Measurements from ENCODE around the gene OSTM1.

OSTM1 gene, protein sequence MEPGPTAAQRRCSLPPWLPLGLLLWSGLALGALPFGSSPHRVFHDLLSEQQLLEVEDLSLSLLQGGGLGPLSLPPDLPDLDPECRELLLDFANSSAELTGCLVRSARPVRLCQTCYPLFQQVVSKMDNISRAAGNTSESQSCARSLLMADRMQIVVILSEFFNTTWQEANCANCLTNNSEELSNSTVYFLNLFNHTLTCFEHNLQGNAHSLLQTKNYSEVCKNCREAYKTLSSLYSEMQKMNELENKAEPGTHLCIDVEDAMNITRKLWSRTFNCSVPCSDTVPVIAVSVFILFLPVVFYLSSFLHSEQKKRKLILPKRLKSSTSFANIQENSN

DNA sequence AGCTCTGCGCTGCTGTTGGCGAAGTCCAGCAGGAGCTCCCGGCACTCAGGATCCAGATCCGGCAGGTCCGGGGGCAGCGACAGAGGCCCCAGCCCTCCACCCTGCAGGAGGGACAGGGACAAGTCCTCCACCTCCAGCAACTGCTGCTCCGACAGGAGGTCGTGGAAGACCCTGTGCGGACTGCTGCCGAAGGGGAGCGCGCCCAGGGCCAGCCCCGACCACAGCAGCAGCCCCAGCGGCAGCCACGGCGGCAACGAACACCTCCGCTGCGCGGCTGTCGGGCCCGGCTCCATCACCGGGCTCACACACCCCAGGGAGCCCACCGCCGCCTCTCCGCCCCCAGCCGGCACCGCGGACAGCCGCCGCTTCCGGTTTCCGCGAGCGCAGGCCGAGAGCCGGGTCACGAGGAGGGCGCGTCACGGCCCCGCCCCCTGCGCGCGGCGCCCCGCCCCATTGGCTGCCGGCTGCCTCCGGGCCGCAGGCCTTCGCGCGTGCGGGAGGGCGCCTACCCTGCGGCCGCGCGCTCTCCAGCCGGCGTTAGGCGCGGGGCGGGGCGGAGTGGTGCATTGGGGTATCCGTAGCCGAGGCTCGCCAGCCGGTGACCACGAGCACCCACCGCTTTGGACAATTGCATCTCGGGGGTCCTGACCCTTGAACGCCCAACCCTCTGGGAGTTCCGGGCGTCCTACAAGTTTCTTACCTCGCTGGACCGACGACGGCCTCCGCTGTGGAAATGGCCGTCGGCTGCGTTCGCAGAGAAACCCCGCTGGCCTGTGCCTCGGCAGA, at the start of gene OSTM1:
TSS of gene OSTM1 (minus strand) at position 383 of the 786 bp plus-strand sequence. CDS start at position 293, 90 bp downstream.
- DNase-seq (ENCODE audit: low spot score) = peak; percentile 93

DNA sequence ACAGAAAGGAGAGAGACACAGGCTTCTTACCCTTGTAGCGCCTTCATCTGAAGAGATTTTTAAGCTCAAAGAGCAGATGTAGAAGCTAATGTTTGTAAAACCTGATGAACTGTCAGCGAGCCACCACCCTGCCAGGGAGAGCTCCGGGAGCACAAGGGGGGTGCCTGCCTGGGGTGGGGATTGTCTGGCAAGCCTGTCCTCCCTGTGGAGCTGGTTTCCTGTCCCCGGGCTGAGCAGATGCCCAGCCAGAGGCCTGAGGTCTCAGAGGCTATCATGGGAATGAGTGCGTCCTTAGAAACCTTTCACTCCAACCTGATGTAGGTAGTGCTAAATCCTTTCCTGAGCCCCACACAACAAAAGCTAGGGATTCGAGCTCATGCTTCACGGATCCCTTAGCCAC, 49.4 kb upstream of the OSTM1 start:
- DNase-seq (ENCODE audit: low spot score) = no peak

DNA sequence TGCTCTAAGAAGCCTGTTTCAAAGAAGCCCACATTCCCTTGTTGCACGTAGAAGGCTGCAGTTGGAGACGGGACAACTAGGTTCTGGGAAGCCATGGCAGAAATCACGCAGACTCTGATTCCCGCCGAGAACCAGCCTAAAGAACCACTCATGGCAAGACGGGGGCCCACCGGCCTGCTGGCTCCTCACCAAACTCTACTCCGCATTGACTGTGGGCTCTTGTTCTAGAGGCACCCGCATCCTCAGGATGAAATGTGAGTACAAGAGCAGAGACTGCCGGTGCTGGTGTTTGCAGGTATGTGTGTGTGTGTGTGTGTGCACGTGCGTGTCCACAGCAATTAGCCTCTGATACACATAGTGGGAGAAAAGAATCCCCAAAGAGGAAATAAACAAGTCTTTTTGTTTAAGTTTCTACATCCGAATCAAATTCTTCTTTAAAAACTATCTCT, 49.0 kb upstream of the OSTM1 start:
- DNase-seq (ENCODE audit: low spot score) = no peak

DNA sequence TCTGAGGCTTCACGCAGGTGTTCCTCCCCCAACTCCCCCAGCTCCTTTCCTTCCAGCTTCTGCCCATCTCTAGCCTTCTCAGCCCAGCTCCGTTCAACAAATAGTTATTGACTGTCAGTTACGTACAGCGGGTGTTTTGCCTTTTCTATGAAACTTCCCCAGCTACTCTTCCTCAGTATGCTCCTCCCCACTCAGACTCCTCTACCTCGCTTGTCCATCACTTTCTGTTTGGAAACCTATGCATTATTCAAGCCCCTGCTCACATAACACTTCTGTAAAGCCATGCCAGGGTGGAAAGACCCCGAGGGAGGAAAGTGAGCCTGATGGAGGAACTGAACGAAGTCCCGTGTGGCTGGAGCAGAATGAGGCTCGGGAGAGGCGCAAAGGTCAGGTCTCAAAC, 47.1 kb upstream of the OSTM1 start:
- DNase-seq (ENCODE audit: low spot score) = no peak

DNA sequence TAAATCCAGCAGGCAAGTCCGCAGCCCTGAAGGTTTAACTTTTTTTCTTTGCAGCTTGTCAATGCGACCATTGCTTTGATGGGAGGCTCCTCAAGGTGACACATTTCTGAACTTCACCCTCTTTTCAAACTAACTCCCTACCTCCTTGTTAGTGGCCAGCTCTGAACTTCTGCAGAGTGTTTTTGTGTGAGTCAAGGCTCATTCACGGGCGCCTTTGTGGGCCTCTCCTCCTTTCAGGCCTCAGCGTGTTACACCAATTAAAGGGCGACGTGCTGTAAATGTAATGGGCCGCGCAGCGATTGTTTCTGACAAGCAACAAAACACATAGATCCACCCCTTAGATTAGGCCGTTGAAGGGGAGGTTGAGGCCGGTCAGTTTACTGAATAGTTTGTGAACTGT, 45.8 kb upstream of the OSTM1 start:
- DNase-seq (ENCODE audit: low spot score) = no peak

DNA sequence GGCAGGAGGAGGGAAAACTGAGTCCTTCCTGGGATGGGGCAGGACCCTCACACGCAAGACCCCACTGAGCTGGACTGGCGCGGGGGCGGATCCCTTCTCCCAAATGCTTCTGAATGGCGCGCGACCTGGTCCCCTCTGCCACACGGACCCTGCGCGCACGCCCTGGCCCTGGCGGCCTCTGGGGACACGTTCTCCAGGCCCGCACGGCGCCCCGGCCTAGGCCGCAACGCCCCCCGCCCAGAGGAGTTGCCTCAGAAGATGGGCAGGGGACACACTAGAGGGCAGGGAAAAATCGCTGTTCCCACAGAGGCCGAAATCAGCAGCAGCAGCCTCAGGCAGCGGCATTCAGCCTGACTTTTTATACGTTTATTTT, 45.2 kb upstream of the OSTM1 start:
- no peak for DNase-seq (ENCODE audit: low spot score)

DNA sequence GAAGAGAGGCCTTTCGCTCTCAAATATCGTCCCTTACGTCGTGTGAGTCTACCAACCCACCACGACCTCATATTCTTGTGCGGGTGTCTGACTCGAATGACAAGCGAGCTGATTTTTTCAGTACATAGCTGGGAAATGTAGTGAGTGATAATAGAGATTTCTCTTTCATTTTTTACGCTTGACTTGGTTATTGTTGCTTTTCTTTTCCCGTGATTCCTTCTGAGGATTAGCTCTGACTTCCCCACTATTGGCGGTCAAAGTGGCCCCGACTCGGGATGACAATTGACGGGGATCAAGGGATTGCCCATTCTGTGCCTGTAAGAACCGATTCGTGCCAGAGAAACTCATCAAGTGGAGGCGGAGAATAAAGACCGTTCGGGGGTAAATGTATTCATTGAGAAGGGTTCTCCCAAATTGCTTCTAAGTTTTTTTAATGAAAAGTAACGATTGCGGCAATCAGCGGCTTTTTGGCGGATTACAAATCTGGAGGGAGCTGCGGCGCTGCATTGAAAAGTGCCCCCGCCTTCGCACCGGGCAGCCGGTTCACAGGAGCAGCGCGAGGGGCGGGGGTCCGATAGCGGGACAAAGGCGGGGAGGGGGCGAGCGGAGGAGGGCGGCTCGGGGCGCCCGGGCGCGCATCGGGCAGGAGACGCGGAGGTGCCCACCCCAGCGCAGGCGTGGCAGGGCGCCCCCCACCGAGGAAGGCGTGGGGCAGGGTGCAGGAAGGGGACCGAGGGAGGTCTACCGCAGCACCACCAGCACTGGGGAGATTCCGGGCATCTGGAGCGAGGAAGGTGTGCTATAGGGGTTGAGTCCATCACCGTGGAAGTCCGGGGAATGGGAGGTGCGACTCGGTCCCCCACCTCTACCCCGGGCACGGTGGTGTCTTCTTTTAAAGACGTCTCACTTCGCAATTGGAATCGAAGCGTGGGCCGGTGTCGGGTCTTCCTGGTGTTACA, 44.5 kb upstream of the OSTM1 start:
- DNase-seq (ENCODE audit: low spot score) = no peak

DNA sequence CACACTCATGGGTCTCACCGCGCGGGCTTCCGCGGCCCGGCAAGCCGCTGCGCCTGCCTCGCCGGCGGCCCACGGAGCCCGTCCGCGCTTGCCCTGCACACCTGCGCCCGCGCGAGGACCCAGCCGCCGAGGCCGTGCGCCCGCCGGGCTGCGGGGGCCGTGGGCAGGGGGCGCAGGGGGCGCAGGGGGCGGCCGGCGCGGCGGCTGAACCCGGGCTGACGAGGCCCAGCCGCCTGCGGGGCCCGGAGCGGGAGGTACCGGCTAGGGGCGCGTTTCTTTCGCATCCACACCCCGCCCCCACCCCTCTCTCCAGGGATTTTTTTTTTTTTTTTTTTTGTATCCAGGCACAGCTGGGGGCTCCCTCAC, 43.8 kb upstream of the OSTM1 start:
- no peak for DNase-seq (ENCODE audit: low spot score)

DNA sequence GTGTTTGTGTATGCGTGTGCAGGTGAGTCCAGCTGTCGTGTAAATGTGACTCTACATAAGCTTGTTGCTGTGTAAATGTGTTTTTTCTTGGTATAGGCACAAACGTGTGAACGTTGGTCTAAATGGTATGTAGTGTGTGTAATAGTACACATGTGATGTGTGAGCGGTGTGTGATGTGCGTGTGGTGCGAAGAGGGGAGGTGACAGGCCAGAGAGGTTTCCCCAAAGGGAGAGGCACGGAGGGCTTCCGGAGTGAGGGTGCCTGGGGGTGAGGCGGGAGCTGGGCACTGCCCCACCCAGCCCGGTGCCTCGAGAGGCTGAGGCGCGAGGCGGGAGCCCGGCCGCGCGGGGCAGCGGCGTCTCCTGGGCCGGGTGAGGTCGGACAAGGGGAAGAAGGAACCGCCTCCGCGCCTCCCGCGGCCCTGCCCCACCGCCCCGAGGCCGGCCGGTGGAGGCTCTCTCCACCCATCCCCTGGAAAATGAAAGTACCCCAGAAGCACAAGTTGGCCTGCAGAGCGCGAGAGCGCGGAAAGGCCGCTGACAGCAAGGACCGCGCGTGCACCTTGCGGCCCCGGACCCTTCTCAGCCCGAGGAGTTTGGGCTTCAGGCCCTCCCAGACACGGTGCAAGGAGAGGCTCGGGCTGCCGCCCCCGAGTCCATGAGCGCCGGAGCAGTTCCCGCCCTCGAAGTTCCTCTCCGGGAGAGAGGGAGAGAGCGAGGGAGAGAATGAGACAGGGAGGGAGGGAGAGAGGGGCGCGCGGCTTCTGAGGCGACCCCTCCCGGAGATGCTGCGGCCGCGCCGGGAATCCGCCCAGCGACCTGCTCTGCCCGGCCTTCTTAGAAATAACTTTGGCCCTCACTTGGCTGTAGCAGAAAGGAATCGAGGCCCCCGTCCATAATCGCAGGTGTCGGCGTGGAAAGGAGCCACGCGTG, 43.2 kb upstream of the OSTM1 start:
- DNase-seq (ENCODE audit: low spot score) = no peak

DNA sequence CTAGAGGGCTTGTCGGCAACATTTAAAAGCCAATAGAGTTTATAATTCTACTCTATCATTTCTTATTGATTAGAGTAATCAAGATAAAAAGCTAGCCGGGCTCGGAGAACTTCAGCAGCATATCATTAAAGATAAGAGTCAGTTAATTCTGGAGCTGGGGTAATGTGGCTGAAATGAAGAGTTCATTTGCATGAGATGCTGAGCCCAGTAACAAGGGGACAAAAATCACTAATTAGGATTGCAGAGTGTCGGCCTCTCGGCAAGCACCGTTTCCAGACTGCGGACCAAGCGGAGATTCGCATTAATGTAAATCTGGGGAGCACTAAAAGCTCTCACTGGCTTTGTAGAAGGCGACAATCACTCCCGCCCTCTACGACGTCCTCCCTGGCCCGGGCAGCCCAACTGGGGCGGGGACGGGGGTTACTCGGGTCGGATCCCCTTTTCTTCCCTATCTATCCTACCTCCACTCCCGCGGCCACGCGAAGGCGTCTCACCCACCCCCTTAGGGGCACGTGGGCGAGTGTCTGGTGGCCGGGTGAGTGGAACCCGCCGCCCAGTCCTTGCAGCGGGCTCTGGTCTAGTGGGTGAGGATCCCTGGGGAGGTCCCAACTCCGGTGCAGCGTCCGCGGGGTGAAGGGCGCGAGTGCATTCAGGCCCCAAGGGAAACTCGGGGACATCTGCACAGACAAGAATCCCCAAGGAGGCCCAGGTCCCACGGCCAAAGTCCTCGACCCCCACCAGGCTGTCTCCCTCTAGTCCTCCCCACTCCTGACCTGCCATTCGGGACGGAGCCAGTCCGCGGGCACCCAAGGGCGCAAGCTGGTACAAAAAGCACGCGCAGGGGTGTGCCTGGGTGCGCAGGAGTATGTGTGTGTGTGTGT, 42.2 kb upstream of the OSTM1 start:
- DNase-seq (ENCODE audit: low spot score) = no peak

DNA sequence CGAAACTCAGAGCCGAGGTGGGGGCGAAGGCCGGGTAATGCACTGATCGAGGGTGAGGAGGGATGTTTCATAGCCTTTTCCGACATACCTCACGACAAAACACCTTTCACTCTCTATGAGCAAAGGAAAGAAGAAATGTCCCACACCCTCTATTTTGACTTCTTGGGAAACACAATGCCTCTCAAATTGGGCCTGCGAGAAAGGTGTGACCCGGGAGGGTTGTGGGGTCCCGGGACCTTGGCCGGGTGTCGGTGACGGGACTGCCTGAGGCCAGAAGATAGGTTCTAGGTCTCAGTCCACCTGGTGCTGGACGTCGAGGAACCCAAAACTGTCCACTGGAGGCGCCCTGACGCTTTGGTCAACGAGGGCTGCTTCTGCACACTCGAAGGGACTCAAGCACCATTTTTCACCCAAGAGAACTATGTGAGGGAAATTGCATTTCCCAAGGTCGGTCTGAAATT, 41.1 kb upstream of the OSTM1 start:
- no peak for DNase-seq (ENCODE audit: low spot score)

DNA sequence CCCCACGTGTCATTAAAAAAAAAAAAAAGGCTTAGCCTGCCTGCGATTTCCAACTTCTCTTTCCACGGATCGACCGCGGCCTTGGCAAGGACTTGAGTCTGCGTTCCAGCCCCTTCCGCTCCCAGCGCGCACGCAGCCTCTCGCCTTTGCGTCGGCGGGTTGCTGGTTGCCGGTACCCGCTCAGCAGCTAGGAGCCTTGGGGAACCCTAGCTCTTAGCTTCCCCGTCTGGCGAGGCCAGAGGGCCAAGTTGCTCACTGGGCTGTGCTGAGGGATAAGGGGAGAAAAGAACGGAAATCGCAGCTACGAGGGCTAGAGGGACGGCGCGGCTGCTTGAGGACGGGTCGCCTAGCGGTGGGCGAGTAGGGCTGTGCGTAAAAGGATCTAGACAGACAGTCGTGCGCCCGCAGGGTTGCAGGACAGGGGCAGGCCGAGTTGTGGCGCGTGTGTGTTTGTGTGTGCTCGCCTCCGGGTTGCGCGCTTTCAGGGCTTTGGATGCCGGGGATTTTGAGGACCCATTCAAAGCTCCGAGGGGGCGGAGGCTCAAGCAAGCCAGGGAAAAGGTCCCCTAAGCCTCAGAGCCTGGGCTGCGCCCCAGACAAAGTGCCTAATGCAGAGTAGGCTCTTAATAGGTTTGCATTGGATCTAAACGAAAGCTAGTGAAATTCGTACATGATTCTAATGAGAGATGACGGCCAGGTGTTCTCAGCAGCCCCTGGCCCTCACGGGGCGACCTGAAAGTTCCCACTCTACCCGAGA, 40.5 kb upstream of the OSTM1 start:
- no peak for DNase-seq (ENCODE audit: low spot score)

DNA sequence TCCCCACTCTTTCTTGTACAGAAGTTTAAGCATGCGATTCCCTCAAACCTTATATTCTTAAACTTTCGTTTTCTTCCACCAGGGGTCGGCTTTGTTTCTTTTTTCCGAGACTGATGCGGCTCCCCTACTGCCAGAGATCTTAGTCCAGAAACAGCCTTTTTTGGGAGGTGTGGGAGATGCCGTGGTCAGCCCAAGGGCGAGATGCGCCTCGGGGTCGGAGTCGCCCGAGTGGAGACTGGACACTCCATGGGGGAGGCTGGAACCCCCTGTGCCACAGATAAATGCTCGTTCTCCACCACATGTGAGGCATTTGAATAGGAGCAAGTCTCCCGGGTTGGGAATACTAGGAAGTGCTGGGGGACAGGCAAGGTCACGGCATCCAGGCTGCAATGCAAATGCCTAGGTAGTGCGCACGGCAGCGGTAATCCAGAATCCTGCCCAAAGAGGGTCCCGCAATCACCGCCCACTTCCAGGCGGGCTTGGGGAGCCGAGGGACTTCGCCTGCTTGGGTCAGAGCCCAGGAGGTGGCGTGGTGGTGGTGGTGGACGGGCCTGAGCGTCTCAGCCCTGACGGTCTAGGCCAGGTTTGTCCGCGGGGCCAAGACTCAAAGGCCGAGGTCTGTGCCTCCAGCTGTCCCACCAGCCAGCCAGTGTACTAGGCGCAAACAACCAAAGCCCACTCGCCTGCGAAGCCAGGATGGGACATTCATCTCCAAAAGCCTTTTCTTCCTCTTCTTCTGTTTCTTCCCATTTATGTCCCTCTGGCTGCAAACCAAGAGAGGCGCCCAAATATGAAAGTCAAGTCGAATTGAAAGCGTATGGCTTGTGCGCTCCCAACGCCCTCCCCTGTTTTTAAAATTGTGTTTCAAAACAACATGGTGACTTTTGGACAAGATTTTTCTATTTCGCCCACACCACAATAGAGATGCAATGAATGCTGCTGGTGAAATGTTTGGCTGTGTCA, 39.3 kb upstream of the OSTM1 start:
- peak; percentile 71 for DNase-seq (ENCODE audit: low spot score)

DNA sequence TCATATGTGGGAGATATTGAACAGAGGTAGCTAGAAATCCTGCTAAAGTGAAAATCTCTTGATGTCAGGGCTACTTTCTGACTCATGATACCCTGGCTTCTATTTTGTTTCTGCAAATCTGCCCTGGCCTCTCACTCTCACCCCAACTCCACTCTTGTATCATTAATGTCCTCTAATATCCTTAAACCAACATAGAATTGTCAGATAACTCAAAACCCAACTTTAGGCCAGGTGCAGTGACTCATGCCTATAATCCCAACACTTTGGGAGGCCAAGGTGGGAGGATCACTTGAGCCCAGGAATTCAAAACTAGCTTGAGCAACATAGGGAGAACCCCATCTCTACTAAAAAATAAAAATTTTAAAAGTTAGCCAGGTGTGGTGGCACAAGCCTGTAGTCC, 33.8 kb upstream of the OSTM1 start:
- DNase-seq (ENCODE audit: low spot score) = no peak

DNA sequence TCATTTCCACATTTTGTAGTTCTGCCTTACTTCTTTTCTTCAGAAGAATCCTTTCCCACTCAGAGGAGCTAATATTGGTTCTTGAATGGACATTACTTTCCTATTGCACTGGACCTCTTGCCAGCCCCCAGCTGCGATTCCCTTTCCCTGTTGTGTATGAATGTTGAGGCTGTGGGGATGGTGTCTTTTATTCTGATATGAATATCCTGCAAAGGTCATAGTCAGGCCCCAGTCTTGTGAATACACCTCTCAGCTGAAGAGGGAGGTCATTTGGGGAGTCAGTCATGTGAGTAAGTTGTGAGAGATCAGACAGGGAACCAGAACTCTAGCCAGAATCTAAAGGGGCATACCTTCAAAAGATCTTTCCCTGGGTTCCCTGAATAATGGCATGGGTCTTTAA, 32.6 kb upstream of the OSTM1 start:
- DNase-seq (ENCODE audit: low spot score) = no peak

DNA sequence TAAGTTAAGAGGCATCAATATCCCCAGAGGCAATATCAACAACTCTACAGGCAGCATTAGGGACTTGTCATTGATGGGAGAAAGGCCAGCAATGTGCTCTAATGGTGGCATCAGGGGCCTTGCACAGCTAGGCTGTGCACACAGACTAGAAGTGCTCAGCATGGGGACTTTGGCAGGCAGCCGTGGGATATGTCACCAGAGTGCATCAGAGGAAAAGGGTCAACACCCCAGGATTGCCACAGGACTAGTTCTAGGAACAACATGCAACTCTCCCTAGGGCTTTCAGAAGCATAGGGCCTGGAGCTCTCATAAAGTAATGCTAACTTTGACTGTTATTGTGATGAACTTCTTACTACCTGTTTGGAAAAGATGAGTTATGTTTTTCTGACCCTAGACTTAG, 32.2 kb upstream of the OSTM1 start:
- no peak for DNase-seq (ENCODE audit: low spot score)

DNA sequence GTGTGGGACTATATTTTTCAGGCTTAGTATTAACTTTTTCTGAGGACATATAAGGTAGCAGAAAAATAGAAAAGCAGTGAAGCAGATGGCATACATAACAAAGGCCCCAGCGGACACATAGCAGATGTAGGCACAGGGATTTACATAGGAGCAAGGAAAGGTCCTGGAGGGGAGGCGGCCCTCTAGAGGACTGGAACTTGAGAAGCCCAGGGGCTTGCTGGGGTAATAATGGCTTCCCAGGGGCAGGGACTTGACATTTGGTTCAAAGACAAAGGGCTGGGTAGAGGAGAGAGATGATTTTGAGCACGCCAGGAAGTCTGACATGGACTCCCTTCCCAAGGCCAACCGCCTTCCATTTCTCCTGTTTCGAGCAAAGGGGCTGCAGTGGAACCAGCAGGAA, 31.7 kb upstream of the OSTM1 start:
- DNase-seq (ENCODE audit: low spot score) = no peak

DNA sequence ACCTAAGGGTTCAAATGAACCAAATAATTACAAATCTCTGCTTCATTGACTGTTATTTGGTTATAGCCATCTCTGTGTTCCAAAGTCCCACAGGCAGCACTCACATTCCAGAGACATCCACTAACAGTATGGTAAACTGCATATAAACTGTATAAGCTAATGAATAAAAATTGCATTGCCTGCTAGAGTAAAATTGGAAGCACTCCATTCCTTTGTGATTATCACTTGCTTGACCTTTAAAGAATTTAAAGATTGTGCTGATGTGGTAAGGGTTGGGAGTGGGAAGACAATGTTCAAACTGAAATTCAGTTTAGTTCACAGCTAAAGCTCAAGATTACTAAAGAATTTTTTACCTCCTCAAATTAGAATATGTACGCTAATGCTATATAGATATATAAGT, 31.0 kb upstream of the OSTM1 start:
- no peak for DNase-seq (ENCODE audit: low spot score)

Measured in COLO829 (cell line).